ENCODE results near the gene KLHL36.

DNA sequence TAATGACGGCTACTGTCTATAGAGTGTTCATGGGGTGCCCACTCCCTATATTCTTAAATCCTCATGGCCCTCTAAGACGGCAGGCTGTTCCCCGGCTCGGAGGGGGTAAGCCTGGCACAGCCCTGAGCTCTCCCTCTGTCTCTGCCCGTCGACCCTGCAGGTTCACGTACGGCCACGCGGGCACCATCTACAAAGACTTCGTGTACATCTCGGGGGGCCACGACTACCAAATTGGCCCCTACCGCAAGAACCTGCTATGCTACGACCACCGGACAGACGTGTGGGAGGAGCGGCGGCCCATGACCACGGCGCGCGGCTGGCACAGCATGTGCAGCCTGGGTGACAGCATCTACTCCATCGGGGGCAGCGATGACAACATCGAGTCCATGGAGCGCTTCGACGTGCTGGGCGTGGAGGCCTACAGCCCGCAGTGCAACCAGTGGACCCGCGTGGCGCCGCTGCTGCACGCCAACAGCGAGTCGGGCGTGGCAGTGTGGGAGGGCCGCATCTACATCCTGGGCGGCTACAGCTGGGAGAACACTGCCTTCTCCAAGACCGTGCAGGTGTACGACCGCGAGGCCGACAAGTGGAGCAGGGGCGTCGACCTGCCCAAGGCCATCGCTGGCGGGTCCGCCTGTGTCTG, 13.2 kb downstream of the KLHL36 start:
- TF ChIP-seq, protein P1, sequence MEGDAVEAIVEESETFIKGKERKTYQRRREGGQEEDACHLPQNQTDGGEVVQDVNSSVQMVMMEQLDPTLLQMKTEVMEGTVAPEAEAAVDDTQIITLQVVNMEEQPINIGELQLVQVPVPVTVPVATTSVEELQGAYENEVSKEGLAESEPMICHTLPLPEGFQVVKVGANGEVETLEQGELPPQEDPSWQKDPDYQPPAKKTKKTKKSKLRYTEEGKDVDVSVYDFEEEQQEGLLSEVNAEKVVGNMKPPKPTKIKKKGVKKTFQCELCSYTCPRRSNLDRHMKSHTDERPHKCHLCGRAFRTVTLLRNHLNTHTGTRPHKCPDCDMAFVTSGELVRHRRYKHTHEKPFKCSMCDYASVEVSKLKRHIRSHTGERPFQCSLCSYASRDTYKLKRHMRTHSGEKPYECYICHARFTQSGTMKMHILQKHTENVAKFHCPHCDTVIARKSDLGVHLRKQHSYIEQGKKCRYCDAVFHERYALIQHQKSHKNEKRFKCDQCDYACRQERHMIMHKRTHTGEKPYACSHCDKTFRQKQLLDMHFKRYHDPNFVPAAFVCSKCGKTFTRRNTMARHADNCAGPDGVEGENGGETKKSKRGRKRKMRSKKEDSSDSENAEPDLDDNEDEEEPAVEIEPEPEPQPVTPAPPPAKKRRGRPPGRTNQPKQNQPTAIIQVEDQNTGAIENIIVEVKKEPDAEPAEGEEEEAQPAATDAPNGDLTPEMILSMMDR (IDR thresholded peaks at IDR 0.05; ENCODE audit: insufficient read depth, low read depth, low read length): no peak
- no peak for TF ChIP-seq EZH2 (IDR thresholded peaks at IDR 0.05; ENCODE audit: insufficient read depth, low read length)
